ENCODE data around the gene SPRED3.

- TF ChIP-seq CTCF (IDR thresholded peaks at IDR 0.05 in 4 of 5, conservative IDR thresholded peaks at IDR 0.05 in 1 of 5): no peak
- TF ChIP-seq POLR2A (IDR thresholded peaks at IDR 0.05): no peak
These were observed at the start of gene SPRED3 for GRCh38 chr19:38388349-38389100.

All from gastrocnemius medialis (tissue), 4 donors.